Measurements from ENCODE around the gene HAUS6. TPM values are rescaled to one million over a fixed set of nuclear protein-coding genes. Genes with fewer than 3 reads are reported as not detected.

HAUS6 gene
- total and polyA plus RNA-seq, 10 donors = 4.4 to 13.5 (median 11.9) TPM

GRCh38 chr9:19032406-19032805, 70.3 kb downstream of the HAUS6 start:
- TF ChIP-seq POLR2AphosphoS5 (IDR thresholded peaks at IDR 0.05) (no peak), POLR2A (IDR thresholded peaks at IDR 0.05) (no peak), CTCF (IDR thresholded peaks at IDR 0.05 in 8 of 11, conservative IDR thresholded peaks at IDR 0.05 in 3 of 11) (no peak)
- H3K36me3 ChIP-seq = no peaks in the 10 kb centered on the region
- peaks cover 0 to 18% (median 0%) of the 10 kb centered on the region in 7 donors for H3K27me3 ChIP-seq (replicated peaks in 1 of 7)
- no peak overlapping the region for H3K4me3 ChIP-seq
- H3K27ac ChIP-seq = no peak overlapping the region
- H3K4me1 ChIP-seq = peaks cover 0 to 9% (median 0%) of the 10 kb centered on the region in 6 donors
- no peak for DNase-seq
- no peaks in the 10 kb centered on the region for H3K9me3 ChIP-seq
- intact Hi-C loops (cut with DNase I; ENCODE audit: low total_unique reads) = no loop called here
- 76 to 86% (median 83%) methylated on average over 12 to 14 of the region's 14 CpGs for WGBS, 5 donors

- H3K4me3 ChIP-seq = no peak overlapping the region
- H3K27ac ChIP-seq = no peak overlapping the region
- no peak for TF ChIP-seq CTCF (IDR thresholded peaks at IDR 0.05 in 8 of 11, conservative IDR thresholded peaks at IDR 0.05 in 3 of 11)
- no peak for TF ChIP-seq POLR2AphosphoS5 (IDR thresholded peaks at IDR 0.05)
- no peak for TF ChIP-seq POLR2A (IDR thresholded peaks at IDR 0.05)
- H3K36me3 ChIP-seq = no peaks in the 10 kb centered on the region
- 80 to 93% (median 83%) methylated on average over 1 of the region's 1 CpG for WGBS, 5 donors
- intact Hi-C loops (cut with DNase I; ENCODE audit: low total_unique reads) = no loop called here
- H3K27me3 ChIP-seq (replicated peaks in 1 of 7) = peaks cover 0 to 18% (median 0%) of the 10 kb centered on the region in 7 donors
- DNase-seq = no peak
- no peaks in the 10 kb centered on the region for H3K9me3 ChIP-seq
- peaks cover 0 to 9% (median 0%) of the 10 kb centered on the region in 6 donors for H3K4me1 ChIP-seq
These were observed 71.8 kb downstream of the HAUS6 start for GRCh38 chr9:19030899-19031298.

DNA sequence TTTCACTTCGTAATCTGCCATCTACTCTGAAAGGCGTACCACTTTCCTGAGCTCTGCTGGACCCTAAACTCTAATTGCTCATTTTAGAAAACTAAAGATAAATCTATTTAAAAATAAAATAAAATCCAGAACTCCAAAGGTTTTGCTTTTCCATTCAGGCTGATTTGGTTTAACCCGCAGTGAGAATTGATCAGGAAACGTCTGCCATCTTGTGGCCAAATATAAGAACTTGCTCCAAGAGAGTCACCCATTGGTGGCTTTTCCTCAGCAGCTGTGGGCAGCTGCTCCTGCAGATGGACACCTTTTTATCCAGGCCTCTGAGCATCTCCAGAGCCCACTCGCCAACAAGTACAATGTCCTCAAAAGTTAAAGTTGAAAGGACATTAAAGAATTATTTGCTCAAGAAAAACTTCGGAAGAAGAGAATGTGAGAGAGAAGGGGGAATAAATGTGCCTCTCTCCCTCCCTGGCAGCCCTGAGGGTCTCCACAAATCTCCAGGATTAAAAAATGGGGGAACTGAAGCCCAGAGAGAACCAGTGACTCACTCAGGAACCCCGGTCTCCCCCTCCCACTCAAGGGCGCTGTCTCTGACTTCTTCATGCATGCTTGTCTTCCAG, 73.8 kb downstream of the HAUS6 start:
- intact Hi-C loops (cut with DNase I; ENCODE audit: low total_unique reads) = loop anchor here (5.0 to 10.0 kb wide), 2 partner anchors 584 to 772 kb away; no protein-coding TSS in a partner anchor
- Histone ChIP-seq H3K4me1 (peaks cover 0 to 9% (median 0%) of the 10 kb centered on the region in 6 donors), H3K9me3 (no peaks in the 10 kb centered on the region), H3K27me3 (replicated peaks in 1 of 7) (peaks cover 0 to 18% (median 0%) of the 10 kb centered on the region in 7 donors), H3K27ac (no peak overlapping the region), H3K4me3 (no peak overlapping the region), H3K36me3 (no peaks in the 10 kb centered on the region)
- WGBS, 5 donors = 32 to 42% (median 39%) methylated on average over 8 of the region's 8 CpGs
- DNase-seq = no peak
- TF ChIP-seq POLR2A (IDR thresholded peaks at IDR 0.05) (no peak), CTCF (IDR thresholded peaks at IDR 0.05 in 8 of 11, conservative IDR thresholded peaks at IDR 0.05 in 3 of 11) (peak in 10 of 11 experiments; percentile 27 to 86 (median 73)), POLR2AphosphoS5 (IDR thresholded peaks at IDR 0.05) (no peak)

GRCh38 chr9:19027825-19028224, 74.9 kb downstream of the HAUS6 start:
- H3K9me3 ChIP-seq = no peaks in the 10 kb centered on the region
- no peaks in the 10 kb centered on the region for H3K36me3 ChIP-seq
- TF ChIP-seq POLR2A (IDR thresholded peaks at IDR 0.05) (no peak), POLR2AphosphoS5 (IDR thresholded peaks at IDR 0.05) (no peak), CTCF (IDR thresholded peaks at IDR 0.05 in 8 of 11, conservative IDR thresholded peaks at IDR 0.05 in 3 of 11) (no peak)
- 92 to 96% (median 94%) methylated on average over 22 of the region's 22 CpGs for WGBS, 5 donors
- H3K27me3 ChIP-seq (replicated peaks in 1 of 7) = peaks cover 0 to 14% (median 0%) of the 10 kb centered on the region in 7 donors
- DNase-seq = no peak
- no peak overlapping the region for H3K4me3 ChIP-seq
- peaks cover 0 to 9% (median 0%) of the 10 kb centered on the region in 6 donors for H3K4me1 ChIP-seq
- intact Hi-C loops (cut with DNase I; ENCODE audit: low total_unique reads) = loop anchor here (5.0 to 10.0 kb wide), 2 partner anchors 583 to 771 kb away; no protein-coding TSS in a partner anchor
- H3K27ac ChIP-seq = no peak overlapping the region

Measured in spleen (tissue), 11 donors.